ENCODE results near the gene MRI1. TPM values are rescaled to one million over a fixed set of nuclear protein-coding genes. Genes with fewer than 3 reads are reported as not detected.

The MRI1 gene
- total and polyA plus RNA-seq, 2 experiments from 2014 or later: 12.3 to 44.5 TPM

DNA sequence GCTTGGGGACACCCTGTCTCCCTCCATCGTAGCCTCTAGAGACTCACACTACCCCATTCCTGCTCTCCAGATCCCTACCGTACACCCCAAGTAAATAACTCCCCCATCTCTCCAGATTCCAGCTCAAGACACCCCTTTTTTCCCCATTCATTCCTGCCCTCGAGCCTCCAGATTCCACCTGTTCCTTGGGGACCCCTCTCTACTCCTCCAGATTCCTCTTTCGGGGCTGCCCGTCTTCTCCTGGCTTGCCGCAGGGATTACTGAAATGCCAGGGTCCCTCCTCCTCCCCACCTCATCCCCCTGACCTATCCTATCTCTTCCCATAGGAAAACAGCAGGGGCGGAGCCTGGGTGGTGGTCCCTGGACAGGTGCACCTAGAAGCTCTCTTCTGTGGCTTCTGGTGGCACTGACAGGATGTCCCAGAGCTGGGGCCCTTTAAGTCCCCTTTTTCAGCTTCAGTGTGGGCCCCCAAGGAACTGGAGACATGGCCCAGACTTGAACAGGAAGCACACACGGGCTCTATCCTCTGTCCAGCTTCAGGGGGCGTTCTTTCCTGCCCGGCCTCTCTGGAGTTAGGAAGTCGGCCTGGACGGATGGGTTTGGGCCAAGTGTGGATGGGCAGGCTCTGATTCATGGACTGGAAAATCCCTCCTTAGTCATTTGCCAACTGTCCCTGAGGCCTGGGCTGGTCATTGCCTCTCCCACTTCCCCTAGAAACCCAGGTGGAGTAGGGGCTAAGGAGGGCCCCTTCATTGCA, 32.2 kb downstream of the MRI1 start (continued):
- TF ChIP-seq, protein P1, sequence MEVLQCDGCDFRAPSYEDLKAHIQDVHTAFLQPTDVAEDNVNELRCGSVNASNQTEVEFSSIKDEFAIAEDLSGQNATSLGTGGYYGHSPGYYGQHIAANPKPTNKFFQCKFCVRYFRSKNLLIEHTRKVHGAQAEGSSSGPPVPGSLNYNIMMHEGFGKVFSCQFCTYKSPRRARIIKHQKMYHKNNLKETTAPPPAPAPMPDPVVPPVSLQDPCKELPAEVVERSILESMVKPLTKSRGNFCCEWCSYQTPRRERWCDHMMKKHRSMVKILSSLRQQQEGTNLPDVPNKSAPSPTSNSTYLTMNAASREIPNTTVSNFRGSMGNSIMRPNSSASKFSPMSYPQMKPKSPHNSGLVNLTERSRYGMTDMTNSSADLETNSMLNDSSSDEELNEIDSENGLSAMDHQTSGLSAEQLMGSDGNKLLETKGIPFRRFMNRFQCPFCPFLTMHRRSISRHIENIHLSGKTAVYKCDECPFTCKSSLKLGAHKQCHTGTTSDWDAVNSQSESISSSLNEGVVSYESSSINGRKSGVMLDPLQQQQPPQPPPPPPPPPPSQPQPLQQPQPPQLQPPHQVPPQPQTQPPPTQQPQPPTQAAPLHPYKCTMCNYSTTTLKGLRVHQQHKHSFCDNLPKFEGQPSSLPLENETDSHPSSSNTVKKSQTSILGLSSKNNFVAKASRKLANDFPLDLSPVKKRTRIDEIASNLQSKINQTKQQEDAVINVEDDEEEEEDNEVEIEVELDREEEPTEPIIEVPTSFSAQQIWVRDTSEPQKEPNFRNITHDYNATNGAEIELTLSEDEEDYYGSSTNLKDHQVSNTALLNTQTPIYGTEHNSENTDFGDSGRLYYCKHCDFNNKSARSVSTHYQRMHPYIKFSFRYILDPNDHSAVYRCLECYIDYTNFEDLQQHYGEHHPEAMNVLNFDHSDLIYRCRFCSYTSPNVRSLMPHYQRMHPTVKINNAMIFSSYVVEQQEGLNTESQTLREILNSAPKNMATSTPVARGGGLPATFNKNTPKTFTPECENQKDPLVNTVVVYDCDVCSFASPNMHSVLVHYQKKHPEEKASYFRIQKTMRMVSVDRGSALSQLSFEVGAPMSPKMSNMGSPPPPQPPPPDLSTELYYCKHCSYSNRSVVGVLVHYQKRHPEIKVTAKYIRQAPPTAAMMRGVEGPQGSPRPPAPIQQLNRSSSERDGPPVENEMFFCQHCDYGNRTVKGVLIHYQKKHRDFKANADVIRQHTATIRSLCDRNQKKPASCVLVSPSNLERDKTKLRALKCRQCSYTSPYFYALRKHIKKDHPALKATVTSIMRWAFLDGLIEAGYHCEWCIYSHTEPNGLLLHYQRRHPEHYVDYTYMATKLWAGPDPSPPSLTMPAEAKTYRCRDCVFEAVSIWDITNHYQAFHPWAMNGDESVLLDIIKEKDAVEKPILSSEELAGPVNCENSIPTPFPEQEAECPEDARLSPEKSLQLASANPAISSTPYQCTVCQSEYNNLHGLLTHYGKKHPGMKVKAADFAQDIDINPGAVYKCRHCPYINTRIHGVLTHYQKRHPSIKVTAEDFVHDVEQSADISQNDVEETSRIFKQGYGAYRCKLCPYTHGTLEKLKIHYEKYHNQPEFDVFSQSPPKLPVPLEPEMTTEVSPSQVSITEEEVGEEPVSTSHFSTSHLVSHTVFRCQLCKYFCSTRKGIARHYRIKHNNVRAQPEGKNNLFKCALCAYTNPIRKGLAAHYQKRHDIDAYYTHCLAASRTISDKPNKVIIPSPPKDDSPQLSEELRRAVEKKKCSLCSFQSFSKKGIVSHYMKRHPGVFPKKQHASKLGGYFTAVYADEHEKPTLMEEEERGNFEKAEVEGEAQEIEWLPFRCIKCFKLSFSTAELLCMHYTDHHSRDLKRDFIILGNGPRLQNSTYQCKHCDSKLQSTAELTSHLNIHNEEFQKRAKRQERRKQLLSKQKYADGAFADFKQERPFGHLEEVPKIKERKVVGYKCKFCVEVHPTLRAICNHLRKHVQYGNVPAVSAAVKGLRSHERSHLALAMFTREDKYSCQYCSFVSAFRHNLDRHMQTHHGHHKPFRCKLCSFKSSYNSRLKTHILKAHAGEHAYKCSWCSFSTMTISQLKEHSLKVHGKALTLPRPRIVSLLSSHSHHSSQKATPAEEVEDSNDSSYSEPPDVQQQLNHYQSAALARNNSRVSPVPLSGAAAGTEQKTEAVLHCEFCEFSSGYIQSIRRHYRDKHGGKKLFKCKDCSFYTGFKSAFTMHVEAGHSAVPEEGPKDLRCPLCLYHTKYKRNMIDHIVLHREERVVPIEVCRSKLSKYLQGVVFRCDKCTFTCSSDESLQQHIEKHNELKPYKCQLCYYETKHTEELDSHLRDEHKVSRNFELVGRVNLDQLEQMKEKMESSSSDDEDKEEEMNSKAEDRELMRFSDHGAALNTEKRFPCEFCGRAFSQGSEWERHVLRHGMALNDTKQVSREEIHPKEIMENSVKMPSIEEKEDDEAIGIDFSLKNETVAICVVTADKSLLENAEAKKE (CRISPR knock-in tag; IDR thresholded peaks at IDR 0.05): no peak
- TF ChIP-seq EZH2phosphoT487 (IDR thresholded peaks at IDR 0.05; ENCODE audit: unreplicated experiment) (no peak), NANOG (IDR thresholded peaks at IDR 0.05; ENCODE audit: borderline replicate concordance) (no peak), EZH2 (IDR thresholded peaks at IDR 0.05; ENCODE audit: low read depth, unreplicated experiment) (no peak), STAT1 (IDR thresholded peaks at IDR 0.05; ENCODE audit: unreplicated experiment) (no peak)
- TF ChIP-seq, protein P2, sequence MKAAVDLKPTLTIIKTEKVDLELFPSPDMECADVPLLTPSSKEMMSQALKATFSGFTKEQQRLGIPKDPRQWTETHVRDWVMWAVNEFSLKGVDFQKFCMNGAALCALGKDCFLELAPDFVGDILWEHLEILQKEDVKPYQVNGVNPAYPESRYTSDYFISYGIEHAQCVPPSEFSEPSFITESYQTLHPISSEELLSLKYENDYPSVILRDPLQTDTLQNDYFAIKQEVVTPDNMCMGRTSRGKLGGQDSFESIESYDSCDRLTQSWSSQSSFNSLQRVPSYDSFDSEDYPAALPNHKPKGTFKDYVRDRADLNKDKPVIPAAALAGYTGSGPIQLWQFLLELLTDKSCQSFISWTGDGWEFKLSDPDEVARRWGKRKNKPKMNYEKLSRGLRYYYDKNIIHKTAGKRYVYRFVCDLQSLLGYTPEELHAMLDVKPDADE (IDR thresholded peaks at IDR 0.05): no peak

DNA sequence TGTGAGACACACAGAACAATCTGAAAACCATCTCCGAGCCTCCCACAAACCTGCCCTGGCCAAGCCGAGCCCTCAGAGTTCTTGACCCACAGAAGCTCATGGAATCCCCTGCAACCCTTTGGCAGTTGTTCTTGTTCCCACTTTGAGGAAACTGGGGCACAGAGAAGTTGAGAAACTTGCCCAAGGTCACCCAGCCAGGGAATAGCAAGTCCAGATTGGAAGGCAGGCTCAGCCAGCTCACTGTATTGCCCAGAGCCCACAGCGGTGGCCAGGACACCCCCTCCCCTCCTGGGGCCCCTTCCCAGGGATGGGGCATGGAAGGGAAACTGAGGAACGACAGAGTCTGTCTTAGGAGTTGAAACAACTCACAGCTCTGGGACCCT, 32.7 kb downstream of the MRI1 start:
- H3K4me3 Mint-ChIP-seq: peak overlapping the region; percentile 93; the same call in 2 of the 3 replicates
- H3K79me2 ChIP-seq (replicated peaks; ENCODE audit: insufficient read depth): peaks cover 12% of the 10 kb centered on the region
- peak overlapping the region; percentile 70; the same call in 1 of the 2 replicates for H3K4me3 ChIP-seq
- peak overlapping the region; percentile 86; the same call in 1 of the 2 replicates for H3K4me2 ChIP-seq
- no peak overlapping the region for H2AFZ ChIP-seq
- no peaks in the 10 kb centered on the region; the same call in 1 of the 2 replicates for H4K20me1 ChIP-seq (replicated peaks; ENCODE audit: insufficient read depth)
- 0 out of 2 replicates have a peak, but pooled peaks cover 9% of the 10 kb centered on the region for H3F3A ChIP-seq (replicated peaks; ENCODE audit: low read depth)
- DNase-seq (ENCODE audit: low spot score) (no peak), ATAC-seq (no peak)
- peaks cover 11% of the 10 kb centered on the region for H3K27me3 Mint-ChIP-seq (ENCODE audit: insufficient read depth, low read depth, poor library complexity)
- H3K27ac Mint-ChIP-seq: no peak overlapping the region; the same call in 1 of the 2 replicates
- H3K27ac ChIP-seq (ENCODE audit: low read depth): 0 out of 2 replicates have a peak overlapping the region, but pooled peaks have one; percentile 50
- H3K4me1 ChIP-seq (ENCODE audit: insufficient read depth): peaks cover 11% of the 10 kb centered on the region; the same call in 1 of the 2 replicates
- H3K27me3 ChIP-seq (ENCODE audit: insufficient read depth): no peaks in the 10 kb centered on the region
- peaks cover 4% of the 10 kb centered on the region; the same call in 2 of the 3 replicates for H3K4me1 Mint-ChIP-seq
- no peaks in the 10 kb centered on the region for H3K9me2 ChIP-seq (ENCODE audit: insufficient read depth)
- H3K36me3 ChIP-seq (ENCODE audit: insufficient read depth): no peaks in the 10 kb centered on the region
- peaks cover 15% of the 10 kb centered on the region for H3K36me3 Mint-ChIP-seq (ENCODE audit: low read depth)
- H3K9me3 Mint-ChIP-seq: no peaks in the 10 kb centered on the region
- TF ChIP-seq, protein P2 (IDR thresholded peaks at IDR 0.05): no peak
- no peak for TF ChIP-seq ZNF114 (CRISPR knock-in tag; IDR thresholded peaks at IDR 0.05)
- TF ChIP-seq, protein P3, sequence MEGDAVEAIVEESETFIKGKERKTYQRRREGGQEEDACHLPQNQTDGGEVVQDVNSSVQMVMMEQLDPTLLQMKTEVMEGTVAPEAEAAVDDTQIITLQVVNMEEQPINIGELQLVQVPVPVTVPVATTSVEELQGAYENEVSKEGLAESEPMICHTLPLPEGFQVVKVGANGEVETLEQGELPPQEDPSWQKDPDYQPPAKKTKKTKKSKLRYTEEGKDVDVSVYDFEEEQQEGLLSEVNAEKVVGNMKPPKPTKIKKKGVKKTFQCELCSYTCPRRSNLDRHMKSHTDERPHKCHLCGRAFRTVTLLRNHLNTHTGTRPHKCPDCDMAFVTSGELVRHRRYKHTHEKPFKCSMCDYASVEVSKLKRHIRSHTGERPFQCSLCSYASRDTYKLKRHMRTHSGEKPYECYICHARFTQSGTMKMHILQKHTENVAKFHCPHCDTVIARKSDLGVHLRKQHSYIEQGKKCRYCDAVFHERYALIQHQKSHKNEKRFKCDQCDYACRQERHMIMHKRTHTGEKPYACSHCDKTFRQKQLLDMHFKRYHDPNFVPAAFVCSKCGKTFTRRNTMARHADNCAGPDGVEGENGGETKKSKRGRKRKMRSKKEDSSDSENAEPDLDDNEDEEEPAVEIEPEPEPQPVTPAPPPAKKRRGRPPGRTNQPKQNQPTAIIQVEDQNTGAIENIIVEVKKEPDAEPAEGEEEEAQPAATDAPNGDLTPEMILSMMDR (conservative IDR thresholded peaks at IDR 0.05; ENCODE audit: low read depth in 2 of 2): no peak
- TF ChIP-seq STAT1 (IDR thresholded peaks at IDR 0.05; ENCODE audit: unreplicated experiment): no peak
- TF ChIP-seq, protein P4, sequence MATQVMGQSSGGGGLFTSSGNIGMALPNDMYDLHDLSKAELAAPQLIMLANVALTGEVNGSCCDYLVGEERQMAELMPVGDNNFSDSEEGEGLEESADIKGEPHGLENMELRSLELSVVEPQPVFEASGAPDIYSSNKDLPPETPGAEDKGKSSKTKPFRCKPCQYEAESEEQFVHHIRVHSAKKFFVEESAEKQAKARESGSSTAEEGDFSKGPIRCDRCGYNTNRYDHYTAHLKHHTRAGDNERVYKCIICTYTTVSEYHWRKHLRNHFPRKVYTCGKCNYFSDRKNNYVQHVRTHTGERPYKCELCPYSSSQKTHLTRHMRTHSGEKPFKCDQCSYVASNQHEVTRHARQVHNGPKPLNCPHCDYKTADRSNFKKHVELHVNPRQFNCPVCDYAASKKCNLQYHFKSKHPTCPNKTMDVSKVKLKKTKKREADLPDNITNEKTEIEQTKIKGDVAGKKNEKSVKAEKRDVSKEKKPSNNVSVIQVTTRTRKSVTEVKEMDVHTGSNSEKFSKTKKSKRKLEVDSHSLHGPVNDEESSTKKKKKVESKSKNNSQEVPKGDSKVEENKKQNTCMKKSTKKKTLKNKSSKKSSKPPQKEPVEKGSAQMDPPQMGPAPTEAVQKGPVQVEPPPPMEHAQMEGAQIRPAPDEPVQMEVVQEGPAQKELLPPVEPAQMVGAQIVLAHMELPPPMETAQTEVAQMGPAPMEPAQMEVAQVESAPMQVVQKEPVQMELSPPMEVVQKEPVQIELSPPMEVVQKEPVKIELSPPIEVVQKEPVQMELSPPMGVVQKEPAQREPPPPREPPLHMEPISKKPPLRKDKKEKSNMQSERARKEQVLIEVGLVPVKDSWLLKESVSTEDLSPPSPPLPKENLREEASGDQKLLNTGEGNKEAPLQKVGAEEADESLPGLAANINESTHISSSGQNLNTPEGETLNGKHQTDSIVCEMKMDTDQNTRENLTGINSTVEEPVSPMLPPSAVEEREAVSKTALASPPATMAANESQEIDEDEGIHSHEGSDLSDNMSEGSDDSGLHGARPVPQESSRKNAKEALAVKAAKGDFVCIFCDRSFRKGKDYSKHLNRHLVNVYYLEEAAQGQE (IDR thresholded peaks at IDR 0.05; ENCODE audit: unreplicated experiment): no peak

Data from GM23338 (cell line).